Measurements from ENCODE around the gene CAPN5. TPM values are rescaled to one million over a fixed set of nuclear protein-coding genes. Genes with fewer than 3 reads are reported as not detected.
A peak's percentile ranks its signal among the peaks of the same experiment; 100 is the strongest.

CAPN5 gene
- total and polyA plus RNA-seq, 2 of the 13 experiments (the other 11 are each of a cell fraction or from before 2014, with no cell fraction given) = 0.27 to 1.2 TPM

DNA sequence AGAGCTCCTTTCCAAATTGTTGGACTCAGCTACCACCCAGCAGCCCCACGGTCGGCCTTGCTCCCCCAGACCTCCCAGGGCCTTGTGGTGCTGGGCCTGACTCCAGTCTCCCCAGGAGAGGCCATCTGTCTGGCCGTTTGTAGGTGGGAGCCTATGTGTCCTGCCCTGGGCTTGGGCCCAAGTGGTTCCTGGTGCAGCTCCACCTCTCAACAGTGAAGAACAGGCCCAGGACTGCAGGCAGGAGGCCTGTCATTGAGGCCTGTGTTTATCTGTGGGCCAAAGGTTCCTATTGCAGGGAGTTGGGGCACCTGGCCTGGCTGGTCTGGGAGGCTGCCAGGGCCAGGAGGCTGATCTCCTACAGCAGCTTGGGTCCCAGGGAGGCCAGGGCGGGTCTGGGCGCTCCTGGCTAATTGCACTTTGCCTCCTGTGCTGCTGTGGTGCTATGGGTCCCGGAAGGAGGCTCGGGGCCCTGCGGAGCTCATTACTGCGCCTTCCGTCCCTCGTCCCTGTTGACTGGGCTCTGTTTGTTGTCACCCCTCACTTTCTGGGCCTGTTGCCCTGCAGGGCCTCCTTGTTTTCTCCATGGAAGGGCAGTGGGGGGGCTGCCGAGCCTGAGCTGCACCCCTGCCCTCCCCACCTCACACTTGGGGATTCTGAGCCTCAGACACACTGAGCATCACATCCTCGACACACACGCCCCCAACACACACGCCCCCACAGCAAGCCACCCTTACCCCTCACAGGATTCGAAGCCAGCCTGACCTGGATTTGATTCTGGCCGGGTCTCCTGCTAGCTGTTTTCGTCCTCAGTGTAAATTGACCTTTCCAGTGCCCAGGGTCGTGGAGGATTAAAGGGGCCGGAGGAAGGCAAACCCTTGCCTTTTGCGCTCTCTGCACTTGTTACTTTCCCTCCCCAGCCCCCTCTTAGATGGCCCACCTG, 29.1 kb downstream of the CAPN5 start (continued):
- TF ChIP-seq, protein P1, sequence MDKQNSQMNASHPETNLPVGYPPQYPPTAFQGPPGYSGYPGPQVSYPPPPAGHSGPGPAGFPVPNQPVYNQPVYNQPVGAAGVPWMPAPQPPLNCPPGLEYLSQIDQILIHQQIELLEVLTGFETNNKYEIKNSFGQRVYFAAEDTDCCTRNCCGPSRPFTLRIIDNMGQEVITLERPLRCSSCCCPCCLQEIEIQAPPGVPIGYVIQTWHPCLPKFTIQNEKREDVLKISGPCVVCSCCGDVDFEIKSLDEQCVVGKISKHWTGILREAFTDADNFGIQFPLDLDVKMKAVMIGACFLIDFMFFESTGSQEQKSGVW (CRISPR knock-in tag; IDR thresholded peaks at IDR 0.05; ENCODE audit: borderline replicate concordance) = no peak
- TF ChIP-seq YEATS4 (CRISPR knock-in tag; IDR thresholded peaks at IDR 0.05; ENCODE audit: borderline replicate concordance) = peak; percentile 55; the same call in 1 of the 2 replicates
- peak; percentile 95 for TF ChIP-seq ZNF263 (CRISPR knock-in tag; IDR thresholded peaks at IDR 0.05)
- peak; percentile 40; the same call in 1 of the 2 replicates for TF ChIP-seq NR2C2 (CRISPR knock-in tag; IDR thresholded peaks at IDR 0.05; ENCODE audit: borderline replicate concordance)
- no peak for TF ChIP-seq MLLT10 (CRISPR knock-in tag; IDR thresholded peaks at IDR 0.05)
- TF ChIP-seq FOXK1 (CRISPR knock-in tag; IDR thresholded peaks at IDR 0.05; ENCODE audit: borderline replicate concordance, low read depth) = 0 out of 2 replicates have a peak, but pooled peaks have one; percentile 14
- TF ChIP-seq ZNF816 (CRISPR knock-in tag; IDR thresholded peaks at IDR 0.05; ENCODE audit: borderline replicate concordance) = no peak
- TF ChIP-seq ZNF275 (CRISPR knock-in tag; IDR thresholded peaks at IDR 0.05; ENCODE audit: borderline replicate concordance) = 0 out of 2 replicates have a peak, but pooled peaks have one; percentile 24
- TF ChIP-seq EED (CRISPR knock-in tag; IDR thresholded peaks at IDR 0.05) = 0 out of 2 replicates have a peak, but pooled peaks have one; percentile 19
- TF ChIP-seq ZNF205 (CRISPR knock-in tag; IDR thresholded peaks at IDR 0.05) = peak; percentile 98
- TF ChIP-seq ZSCAN31 (CRISPR knock-in tag; IDR thresholded peaks at IDR 0.05; ENCODE audit: low read depth) = peak; percentile 75
- TF ChIP-seq, protein P2, sequence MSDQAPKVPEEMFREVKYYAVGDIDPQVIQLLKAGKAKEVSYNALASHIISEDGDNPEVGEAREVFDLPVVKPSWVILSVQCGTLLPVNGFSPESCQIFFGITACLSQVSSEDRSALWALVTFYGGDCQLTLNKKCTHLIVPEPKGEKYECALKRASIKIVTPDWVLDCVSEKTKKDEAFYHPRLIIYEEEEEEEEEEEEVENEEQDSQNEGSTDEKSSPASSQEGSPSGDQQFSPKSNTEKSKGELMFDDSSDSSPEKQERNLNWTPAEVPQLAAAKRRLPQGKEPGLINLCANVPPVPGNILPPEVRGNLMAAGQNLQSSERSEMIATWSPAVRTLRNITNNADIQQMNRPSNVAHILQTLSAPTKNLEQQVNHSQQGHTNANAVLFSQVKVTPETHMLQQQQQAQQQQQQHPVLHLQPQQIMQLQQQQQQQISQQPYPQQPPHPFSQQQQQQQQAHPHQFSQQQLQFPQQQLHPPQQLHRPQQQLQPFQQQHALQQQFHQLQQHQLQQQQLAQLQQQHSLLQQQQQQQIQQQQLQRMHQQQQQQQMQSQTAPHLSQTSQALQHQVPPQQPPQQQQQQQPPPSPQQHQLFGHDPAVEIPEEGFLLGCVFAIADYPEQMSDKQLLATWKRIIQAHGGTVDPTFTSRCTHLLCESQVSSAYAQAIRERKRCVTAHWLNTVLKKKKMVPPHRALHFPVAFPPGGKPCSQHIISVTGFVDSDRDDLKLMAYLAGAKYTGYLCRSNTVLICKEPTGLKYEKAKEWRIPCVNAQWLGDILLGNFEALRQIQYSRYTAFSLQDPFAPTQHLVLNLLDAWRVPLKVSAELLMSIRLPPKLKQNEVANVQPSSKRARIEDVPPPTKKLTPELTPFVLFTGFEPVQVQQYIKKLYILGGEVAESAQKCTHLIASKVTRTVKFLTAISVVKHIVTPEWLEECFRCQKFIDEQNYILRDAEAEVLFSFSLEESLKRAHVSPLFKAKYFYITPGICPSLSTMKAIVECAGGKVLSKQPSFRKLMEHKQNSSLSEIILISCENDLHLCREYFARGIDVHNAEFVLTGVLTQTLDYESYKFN (CRISPR knock-in tag; conservative IDR thresholded peaks at IDR 0.05) = peak; percentile 70
- no peak for TF ChIP-seq PCBP1 (IDR thresholded peaks at IDR 0.05; ENCODE audit: borderline replicate concordance, low read depth, low read length)
- TF ChIP-seq ZBTB20 (CRISPR knock-in tag; IDR thresholded peaks at IDR 0.05; ENCODE audit: borderline replicate concordance, low read depth) = peak; percentile 43; the same call in 1 of the 2 replicates
- TF ChIP-seq ZNF264 (CRISPR knock-in tag; IDR thresholded peaks at IDR 0.05) = no peak; the same call in none of the 2 replicates
- 0 out of 2 replicates have a peak, but pooled peaks have one; percentile 54 for TF ChIP-seq ZNF558 (CRISPR knock-in tag; IDR thresholded peaks at IDR 0.05; ENCODE audit: borderline replicate concordance)
- peak; percentile 45; the same call in 1 of the 2 replicates for TF ChIP-seq DRAP1 (CRISPR knock-in tag; IDR thresholded peaks at IDR 0.05)
- peak in 1 of 2 experiments; percentile 4; a peak in 1 of 4 replicates for TF ChIP-seq EP300 (IDR thresholded peaks at IDR 0.05; ENCODE audit: low read depth in 2 of 2, low read length in 2 of 2)
- peak; percentile 63; the same call in 1 of the 2 replicates for TF ChIP-seq EP300 (CRISPR knock-in tag; IDR thresholded peaks at IDR 0.05; ENCODE audit: borderline replicate concordance)
- TF ChIP-seq MTA1 (CRISPR knock-in tag; IDR thresholded peaks at IDR 0.05; ENCODE audit: borderline replicate concordance) = peak; percentile 22; the same call in 1 of the 2 replicates

Data from HepG2 (cell line).